OCI-LY1 (cell line): ENCODE results near the gene GTF3C2.

Experiments
- H2AFZ ChIP-seq: fragments of 200-600 bp; sonication (generic), shearing (Covaris generic); 2 replicates; pipeline ENCODE4 v1.6.0; 2014; ENCODE audit warnings: antibody characterized with exemption, mild to moderate bottlenecking, low read length
- H3F3A ChIP-seq: fragments of 200-600 bp; sonication (generic), shearing (Covaris generic); 2 replicates; pipeline ENCODE4 v1.6.0; 2014; ENCODE audit warnings: mild to moderate bottlenecking, antibody characterized with exemption, low read length, moderate library complexity; ENCODE audit not compliant: insufficient read depth
- H3K27ac ChIP-seq: fragments of 200-600 bp; sonication (generic); 2 replicates; pipeline ENCODE4 v1.5.1; 2014; ENCODE audit warnings: low read length, mixed run types, mild to moderate bottlenecking, low read depth; ENCODE audit not compliant: poor library complexity, severe bottlenecking
- H3K27me3 ChIP-seq: fragments of 200-600 bp; sonication (generic); 2 replicates; pipeline ENCODE4 v1.6.0; 2014; ENCODE audit warnings: antibody characterized with exemption, mild to moderate bottlenecking, low read length, moderate library complexity; ENCODE audit not compliant: insufficient read depth
- H3K36me3 ChIP-seq: fragments of 200-600 bp; sonication (generic); 2 replicates; pipeline ENCODE4 v1.6.1; 2014; ENCODE audit warnings: mild to moderate bottlenecking, antibody characterized with exemption, low read length, moderate library complexity, mixed read lengths; ENCODE audit not compliant: insufficient read depth
- H3K4me1 ChIP-seq: fragments of 200-600 bp; sonication (generic); 2 replicates; pipeline ENCODE4 v1.5.1; 2014; ENCODE audit warnings: mild to moderate bottlenecking, low read length, moderate library complexity; ENCODE audit not compliant: insufficient read depth, severe bottlenecking
- H3K4me2 ChIP-seq: fragments of 200-600 bp; sonication (generic), shearing (Covaris generic); 2 replicates; pipeline ENCODE4 v1.6.1; 2014; ENCODE audit warnings: low read length
- H3K4me3 ChIP-seq: fragments of 200-600 bp; sonication (generic); 2 replicates; pipeline ENCODE4 v1.5.1; 2014; ENCODE audit warnings: low read length, low read depth, mild to moderate bottlenecking, mixed read lengths; ENCODE audit not compliant: poor library complexity, severe bottlenecking
- H3K79me2 ChIP-seq: fragments of 200-600 bp; shearing (Covaris generic); 2 replicates; pipeline ENCODE4 v1.6.1; 2016; ENCODE audit warnings: mixed run types, low read length, mixed read lengths; ENCODE audit not compliant: insufficient read depth
- H3K9ac ChIP-seq: fragments of 200-600 bp; sonication (generic), shearing (Covaris generic); 2 replicates; pipeline ENCODE4 v1.6.1; 2014; ENCODE audit warnings: mild to moderate bottlenecking, low read length, mixed read lengths
- H3K9me2 ChIP-seq: fragments of 200-600 bp; sonication (generic), shearing (Covaris generic); 2 replicates; pipeline ENCODE4 v1.6.1; 2014; ENCODE audit warnings: low read depth, mild to moderate bottlenecking, low read length, mixed read lengths
- H3K9me3 ChIP-seq: fragments of 200-600 bp; shearing (Covaris generic); 2 replicates; pipeline ENCODE4 v1.6.1; 2014; ENCODE audit warnings: low read length, mixed read lengths
- H4K20me1 ChIP-seq: fragments of 200-600 bp; sonication (generic), shearing (Covaris generic); 2 replicates; pipeline ENCODE4 v1.6.0; 2016; ENCODE audit warnings: mild to moderate bottlenecking, low read length; ENCODE audit not compliant: insufficient read depth
- EZH2 ChIP-seq: fragments of 200-600 bp; sonication (generic), shearing (Covaris generic); IDR thresholded peaks from 2 replicates; pipeline ENCODE4 v1.8.0; 2017; ENCODE audit warnings: borderline replicate concordance, mixed run types, mild to moderate bottlenecking, antibody characterized with exemption, low read length, moderate library complexity, mixed read lengths
- TF ChIP-seq, protein P1 (sequence below): fragments of 200-600 bp; sonication (generic), shearing (Covaris generic); IDR thresholded peaks from 2 replicates; pipeline ENCODE4 v1.5.1; 2017; ENCODE audit warnings: mild to moderate bottlenecking, antibody characterized with exemption, low read length, moderate library complexity, mixed read lengths

Gene GTF3C2

GRCh38 chr2:27378809-27379290 lies 22.3 kb upstream of the GTF3C2 start:
- Histone ChIP-seq H3K9me3 (no peaks in the 10 kb centered on the region), H3K9me2 (no peaks in the 10 kb centered on the region), H3K36me3 (peaks cover 90% of the 10 kb centered on the region), H3K79me2 (no peaks in the 10 kb centered on the region), H3K4me3 (peak overlapping the region; percentile 86), H3K9ac (peak overlapping the region; percentile 96; the same call in 1 of the 2 replicates), H3K27ac (peak overlapping the region; percentile 86), H3K4me2 (peak overlapping the region; percentile 97), H3K4me1 (peaks cover 25% of the 10 kb centered on the region), H2AFZ (no peak overlapping the region), H3F3A (0 out of 2 replicates have a peak, but pooled peaks cover 2% of the 10 kb centered on the region), H4K20me1 (no peaks in the 10 kb centered on the region), H3K27me3 (no peaks in the 10 kb centered on the region)
- TF ChIP-seq EZH2 = no peak
- TF ChIP-seq, protein P1, sequence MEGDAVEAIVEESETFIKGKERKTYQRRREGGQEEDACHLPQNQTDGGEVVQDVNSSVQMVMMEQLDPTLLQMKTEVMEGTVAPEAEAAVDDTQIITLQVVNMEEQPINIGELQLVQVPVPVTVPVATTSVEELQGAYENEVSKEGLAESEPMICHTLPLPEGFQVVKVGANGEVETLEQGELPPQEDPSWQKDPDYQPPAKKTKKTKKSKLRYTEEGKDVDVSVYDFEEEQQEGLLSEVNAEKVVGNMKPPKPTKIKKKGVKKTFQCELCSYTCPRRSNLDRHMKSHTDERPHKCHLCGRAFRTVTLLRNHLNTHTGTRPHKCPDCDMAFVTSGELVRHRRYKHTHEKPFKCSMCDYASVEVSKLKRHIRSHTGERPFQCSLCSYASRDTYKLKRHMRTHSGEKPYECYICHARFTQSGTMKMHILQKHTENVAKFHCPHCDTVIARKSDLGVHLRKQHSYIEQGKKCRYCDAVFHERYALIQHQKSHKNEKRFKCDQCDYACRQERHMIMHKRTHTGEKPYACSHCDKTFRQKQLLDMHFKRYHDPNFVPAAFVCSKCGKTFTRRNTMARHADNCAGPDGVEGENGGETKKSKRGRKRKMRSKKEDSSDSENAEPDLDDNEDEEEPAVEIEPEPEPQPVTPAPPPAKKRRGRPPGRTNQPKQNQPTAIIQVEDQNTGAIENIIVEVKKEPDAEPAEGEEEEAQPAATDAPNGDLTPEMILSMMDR = no peak

- Histone ChIP-seq H3K9me3 (no peaks in the 10 kb centered on the region), H3K79me2 (no peaks in the 10 kb centered on the region), H3F3A (no peaks in the 10 kb centered on the region), H3K9me2 (no peaks in the 10 kb centered on the region), H4K20me1 (no peaks in the 10 kb centered on the region), H3K4me2 (no peak overlapping the region), H2AFZ (no peak overlapping the region), H3K4me3 (no peak overlapping the region), H3K36me3 (peaks cover 90% of the 10 kb centered on the region), H3K27ac (no peak overlapping the region), H3K9ac (no peak overlapping the region), H3K27me3 (no peaks in the 10 kb centered on the region), H3K4me1 (peaks cover 25% of the 10 kb centered on the region)
- TF ChIP-seq EZH2 = no peak
- TF ChIP-seq, protein P1 = peak; percentile 52
Measured at GRCh38 chr2:27378096-27378808, 21.7 kb upstream of the GTF3C2 start.

DNA sequence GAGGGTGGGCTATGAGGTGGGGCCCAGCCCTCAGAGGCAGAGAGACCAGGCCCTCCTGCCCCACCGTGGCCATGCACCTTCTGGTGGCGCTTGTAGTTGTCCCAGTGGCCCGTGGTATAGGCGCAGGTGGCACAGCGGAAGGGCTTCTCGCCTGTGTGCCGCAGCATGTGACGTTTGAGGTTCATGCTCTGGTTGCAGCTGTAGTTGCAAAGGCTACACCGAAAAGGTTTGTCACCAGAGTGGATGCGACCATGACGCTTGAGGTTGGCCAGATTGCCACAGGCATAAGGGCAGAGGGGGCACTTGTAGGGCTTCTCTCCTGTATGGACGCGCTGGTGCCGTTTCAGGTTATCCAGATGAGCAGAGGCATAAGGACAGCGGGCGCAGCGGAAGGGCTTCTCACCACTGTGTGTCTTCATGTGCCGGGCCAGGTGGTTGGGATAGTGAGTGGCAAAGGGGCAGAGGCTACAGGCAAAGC lies 21.1 kb upstream of the GTF3C2 start:
- no peak overlapping the region for H3K4me2 ChIP-seq
- no peaks in the 10 kb centered on the region for H3K79me2 ChIP-seq
- H4K20me1 ChIP-seq = no peaks in the 10 kb centered on the region
- peaks cover 91% of the 10 kb centered on the region for H3K36me3 ChIP-seq
- H3K27ac ChIP-seq = no peak overlapping the region
- H3K9ac ChIP-seq = no peak overlapping the region
- no peaks in the 10 kb centered on the region for H3K9me3 ChIP-seq
- no peaks in the 10 kb centered on the region for H3K9me2 ChIP-seq
- no peaks in the 10 kb centered on the region for H3F3A ChIP-seq
- no peaks in the 10 kb centered on the region for H3K27me3 ChIP-seq
- no peak overlapping the region for H2AFZ ChIP-seq
- H3K4me1 ChIP-seq = peaks cover 25% of the 10 kb centered on the region
- no peak overlapping the region for H3K4me3 ChIP-seq
- TF ChIP-seq, protein P1 = no peak
- TF ChIP-seq EZH2 = no peak
